ENCODE data around the gene CTSE. TPM values are rescaled to one million over a fixed set of nuclear protein-coding genes. Genes with fewer than 3 reads are reported as not detected.

The CTSE gene
- total RNA-seq, 1 experiment from 2014 or later: not detected

DNA sequence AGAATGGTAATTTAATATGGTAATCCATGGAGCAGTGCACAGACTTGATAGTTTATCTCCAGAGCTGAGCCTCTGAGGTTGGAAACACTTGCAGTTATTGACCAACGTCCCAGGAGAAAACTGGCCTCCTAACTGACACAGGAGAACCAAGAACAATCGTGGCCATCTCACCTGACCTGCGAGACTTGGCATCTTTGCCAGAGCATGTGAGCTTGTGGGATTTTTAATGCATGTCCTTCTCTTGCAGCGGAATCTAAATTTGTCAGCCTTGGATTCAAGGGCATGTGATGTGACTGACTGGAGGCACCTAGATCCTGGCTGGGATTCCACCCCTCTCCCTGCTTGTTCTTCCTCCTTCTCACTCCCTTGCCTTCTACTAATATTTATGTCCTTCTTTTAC, 52.6 kb downstream of the CTSE start:
- DNase-seq (ENCODE audit: low read depth): no peak

DNA sequence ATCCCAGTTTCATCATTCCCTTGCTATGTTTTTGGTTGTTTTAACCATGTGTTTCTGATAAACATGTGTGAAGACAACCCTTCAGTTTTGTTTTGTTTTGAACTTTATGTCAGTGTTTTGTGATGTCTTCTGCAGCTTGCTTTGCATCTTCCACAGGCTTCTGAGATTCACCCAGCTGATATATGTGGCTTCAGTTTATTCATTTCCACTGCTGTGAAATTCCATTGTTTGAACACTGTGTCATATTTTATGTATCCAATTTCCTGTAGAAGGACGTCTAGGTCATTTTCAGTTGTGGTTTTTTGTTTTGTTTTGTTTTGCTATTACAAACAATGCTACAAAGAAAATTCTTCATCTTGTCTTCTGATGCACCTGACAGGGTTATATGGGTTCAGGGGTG, 53.2 kb downstream of the CTSE start:
- no peak for DNase-seq (ENCODE audit: low read depth)

DNA sequence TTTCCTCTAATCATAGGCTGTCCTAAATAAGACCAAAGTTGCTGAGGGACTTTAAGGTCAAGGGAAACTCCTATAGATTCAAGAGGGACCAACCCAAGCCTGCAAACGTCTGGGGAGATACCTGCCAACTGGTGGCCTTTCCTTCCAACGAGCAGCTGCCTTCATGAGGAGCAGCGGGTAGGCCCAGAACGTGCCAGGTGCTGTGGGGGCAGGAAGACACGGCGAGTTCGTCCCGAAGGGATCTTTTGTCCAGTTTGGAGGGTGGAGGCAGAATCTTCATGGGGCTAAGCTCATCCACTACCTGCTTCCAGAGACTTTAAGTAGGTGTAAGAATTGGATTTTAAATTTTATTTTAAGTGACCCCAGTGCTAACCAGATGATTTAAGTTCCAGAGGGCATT, 54.5 kb downstream of the CTSE start:
- no peak for DNase-seq (ENCODE audit: low read depth)

DNA sequence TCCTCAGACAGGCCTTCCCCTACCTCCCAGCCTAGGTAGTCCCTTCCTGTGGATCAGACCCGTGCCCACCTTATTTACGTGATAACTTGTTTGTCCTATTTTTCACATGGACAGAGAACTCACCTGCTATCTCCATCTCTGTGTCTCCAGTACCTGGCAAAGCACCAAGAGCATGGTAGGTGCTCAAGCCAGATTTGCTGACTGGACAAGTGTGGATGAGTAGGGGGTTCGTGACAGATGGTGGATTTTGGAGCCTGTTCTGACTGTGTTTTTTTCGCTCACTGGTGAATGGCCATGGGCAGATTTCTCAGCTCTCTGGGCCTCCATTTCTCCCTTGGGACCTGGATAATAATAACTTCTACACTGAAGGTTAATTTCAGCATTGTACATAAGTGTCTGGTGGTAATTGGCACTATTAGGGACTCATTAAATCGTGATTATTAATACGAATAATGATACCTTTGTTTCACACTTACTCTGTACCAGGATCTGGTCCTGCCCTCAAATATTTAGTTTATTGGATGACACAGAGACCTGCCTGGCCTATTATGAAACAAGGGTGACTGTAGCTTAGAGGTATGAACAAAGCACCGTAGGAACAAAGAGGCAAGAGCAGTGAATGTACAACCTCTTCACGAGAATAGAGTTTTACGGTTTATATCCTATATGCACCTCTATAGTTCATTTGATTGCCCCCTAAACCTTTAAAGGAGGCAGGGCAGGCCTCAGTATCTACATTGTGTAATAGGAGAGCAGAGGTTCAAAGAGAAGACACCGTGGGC, 56.0 kb downstream of the CTSE start:
- DNase-seq (ENCODE audit: low read depth): peak; percentile 66

DNA sequence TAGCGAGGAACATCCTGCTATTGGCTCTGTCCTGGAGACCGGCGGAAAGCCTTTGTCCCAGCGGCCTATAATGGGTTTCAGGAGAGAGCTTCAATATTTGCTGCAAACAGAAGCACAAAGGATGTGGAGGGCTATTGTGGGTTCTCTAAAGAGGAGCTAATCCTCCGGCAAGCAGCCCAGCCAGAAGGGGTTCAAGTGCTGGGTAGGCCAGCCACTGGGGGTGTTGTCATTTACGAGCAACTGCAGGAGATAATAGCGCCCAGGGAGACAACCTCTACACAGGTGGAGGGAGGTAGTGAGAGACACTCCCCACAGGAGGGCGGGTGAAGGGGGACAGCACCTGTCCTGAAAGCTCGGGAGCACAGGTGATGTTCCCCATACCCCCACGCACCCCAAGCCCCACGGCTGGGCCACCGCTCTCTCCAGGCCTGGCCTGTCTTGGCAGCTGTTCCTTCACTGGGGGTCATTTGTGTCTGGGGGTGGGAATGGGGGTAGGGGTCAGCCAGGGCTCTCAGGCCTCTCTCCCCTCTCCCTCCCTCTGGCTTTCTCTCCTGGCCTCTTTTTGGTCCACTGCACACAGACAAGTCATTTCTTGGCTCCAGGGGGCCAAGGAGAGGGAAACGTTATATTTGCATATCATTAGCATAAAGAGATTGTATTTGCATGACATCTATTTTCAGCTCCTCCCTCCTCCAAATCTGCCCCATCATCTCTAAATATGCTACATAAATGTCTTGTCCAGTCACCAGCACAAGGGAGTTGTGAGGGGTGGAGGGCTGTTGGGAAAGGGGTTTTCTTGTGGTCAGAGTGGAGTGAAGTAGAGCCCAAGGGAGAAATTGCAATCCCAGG, 58.4 kb downstream of the CTSE start:
- DNase-seq (ENCODE audit: low read depth): no peak

DNA sequence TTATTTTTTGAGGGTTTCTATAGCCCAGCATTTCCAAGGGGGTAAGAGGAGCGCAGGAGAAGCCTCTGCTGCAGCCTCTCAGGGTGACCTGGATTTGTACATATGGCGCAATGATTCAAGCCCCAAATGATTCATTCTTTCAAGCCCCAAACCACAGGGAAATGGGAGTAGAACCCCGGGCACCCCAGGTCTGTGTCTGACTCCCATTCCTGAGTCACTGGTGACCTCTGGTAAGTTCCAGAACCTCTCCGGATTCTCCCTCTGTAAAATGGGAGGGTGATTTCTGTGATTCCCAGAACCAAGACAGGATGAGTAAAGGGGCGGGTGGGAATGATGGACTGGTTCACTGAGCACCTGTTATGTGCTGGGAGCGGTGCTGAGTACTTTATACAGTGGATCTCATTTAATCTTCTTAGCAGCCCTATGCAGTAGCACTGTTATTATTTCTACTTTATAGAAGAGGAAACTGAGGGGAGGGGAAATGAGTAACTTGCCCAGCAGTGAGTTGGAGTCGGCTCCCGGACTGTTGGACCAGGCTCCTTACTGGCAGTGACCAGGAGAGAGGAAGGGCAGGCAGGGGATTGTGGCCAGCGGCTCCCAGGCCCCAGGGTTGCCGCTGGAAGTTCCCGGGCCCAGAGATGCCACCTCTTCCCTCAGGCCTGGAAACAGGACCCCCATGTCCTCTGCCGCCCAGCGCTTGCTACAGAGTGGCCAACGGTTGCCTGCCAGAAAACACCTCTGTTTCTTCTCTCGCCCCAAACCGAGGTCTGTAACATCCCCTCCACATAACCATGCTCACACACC, 60.1 kb downstream of the CTSE start:
- DNase-seq (ENCODE audit: low read depth): peak; percentile 97

DNA sequence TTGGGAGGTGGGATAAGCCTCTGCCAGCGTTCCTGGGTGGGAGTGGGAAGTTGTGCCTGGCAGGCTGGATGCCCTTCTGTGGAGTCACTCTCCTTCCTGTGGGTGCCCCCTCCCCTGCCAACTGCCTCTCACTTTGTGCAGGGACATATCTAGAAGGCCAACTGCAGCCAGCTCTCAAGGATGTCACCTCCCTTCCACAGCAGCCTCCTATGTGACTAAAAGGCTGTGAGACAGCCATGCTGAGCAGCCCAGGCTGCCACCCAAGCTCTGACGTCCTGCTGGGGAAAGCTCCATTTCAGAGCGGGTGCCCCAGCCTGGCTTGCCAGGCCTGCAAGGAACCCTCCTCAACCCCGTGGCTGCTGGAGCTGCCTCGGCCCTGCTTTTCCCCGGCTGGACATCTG, 60.9 kb downstream of the CTSE start:
- peak; percentile 43 for DNase-seq (ENCODE audit: low read depth)

DNA sequence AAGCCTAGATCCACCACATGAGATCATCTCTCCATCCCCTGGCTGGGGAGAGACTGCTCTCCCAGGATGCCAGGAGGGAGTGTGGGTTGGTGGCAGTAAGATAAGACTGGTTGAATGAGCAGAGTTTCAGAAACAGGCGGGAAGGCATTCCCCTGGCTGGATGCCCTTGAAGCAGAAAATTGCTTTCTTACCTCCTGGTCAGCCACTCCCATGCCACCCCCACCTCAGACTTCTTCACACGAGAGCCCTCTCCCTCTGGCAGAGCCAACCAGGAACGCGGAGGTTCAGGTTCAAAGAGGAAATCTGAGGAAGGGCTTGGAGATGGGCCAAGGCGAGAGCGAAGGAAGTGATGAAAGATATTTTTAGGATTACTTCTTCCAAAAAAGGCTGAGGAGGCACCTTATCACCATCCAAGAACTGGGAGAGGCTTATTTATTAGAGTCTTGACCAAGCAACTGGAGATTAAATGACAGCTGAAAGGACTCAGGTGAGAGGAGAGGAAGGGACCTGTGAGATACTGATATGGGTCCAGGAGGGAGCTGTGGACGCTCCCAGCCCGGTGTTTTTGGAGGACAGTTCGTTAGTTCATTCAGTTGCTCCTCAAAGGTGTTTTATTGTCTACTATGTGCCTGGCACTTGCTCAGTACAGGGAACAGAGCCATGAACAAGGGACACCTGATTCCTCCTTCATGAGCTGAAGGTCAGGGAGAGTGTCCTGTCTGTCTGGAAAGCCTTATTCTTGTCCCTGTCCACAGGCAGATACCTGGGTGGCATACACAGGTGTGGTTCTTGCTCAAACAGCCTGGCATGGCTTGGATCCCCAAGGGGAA, 61.5 kb downstream of the CTSE start:
- peak; percentile 84 for DNase-seq (ENCODE audit: low read depth)

DNA sequence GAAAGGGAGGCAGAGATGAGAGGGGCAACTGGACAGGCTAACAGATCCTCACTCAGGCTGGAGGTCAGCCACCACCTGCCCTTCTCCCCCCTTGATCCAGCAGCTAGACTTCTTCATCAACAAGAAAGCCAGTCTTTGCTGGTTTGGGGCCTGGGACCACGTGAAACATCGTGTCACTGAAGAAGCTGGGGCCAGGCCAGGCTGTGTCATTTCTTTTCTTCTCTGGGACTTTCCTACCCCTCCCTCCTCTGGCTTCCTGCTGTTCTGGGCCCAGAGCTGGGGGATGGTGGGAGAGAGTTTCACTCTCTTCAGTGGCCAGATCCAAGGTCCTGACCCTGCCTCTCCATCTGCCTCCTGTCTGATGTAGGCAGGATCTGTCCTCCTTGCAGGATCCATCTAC, 62.3 kb downstream of the CTSE start:
- peak; percentile 73 for DNase-seq (ENCODE audit: low read depth)

DNA sequence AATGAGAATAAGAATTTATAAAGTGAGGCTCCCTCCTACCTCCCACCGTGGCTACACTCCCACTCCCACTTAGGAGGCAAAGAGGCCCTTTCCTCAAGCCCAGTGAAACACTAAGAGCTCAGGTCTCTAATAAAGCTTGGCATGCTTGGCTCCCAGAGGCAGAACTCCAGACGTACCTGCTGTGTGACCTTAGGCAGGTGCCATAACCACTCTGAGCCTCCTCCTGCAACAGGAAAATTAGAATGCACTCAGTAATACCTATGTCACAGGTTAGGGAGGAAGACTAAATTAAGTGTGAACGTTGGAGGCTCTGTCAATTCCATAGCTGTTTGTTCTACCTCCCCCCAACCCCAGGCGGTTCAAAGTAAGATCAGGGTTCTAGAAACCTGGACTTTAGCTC, 63.9 kb downstream of the CTSE start:
- DNase-seq (ENCODE audit: low read depth): no peak

Other genes starting within 250 kb of the CTSE start
- gene RAB29, start 248.4 kb downstream of the CTSE start, total RNA-seq (2014; rRNA removed; shearing (Covaris generic)): 19.5 and 33.8 TPM in 2 replicates
- 20.0 and 24.4 TPM in 2 replicates for gene SLC41A1, start 210.7 kb downstream of the CTSE start, total RNA-seq (2014; rRNA removed; shearing (Covaris generic))
- not detected in 2 replicates for gene PM20D1, start 173.8 kb downstream of the CTSE start, total RNA-seq (2014; rRNA removed; shearing (Covaris generic))
- 0.07 TPM in 1 of 2 replicates, not detected in the other for gene SLC26A9, start 80.4 kb downstream of the CTSE start, total RNA-seq (2014; rRNA removed; shearing (Covaris generic))
- gene RAB7B, start 20.5 kb downstream of the CTSE start, total RNA-seq (2014; rRNA removed; shearing (Covaris generic)): 0.44 and 0.69 TPM in 2 replicates
- gene RHEX, start 29.3 kb upstream of the CTSE start, total RNA-seq (2014; rRNA removed; shearing (Covaris generic)): not detected in 2 replicates
- gene AVPR1B, start 93.5 kb upstream of the CTSE start, total RNA-seq (2014; rRNA removed; shearing (Covaris generic)): not detected in 2 replicates
- 9.1 and 13.3 TPM in 2 replicates for gene FAM72A, start 178.9 kb upstream of the CTSE start, total RNA-seq (2014; rRNA removed; shearing (Covaris generic))
- 38.8 and 69.6 TPM in 2 replicates for gene SRGAP2, start 179.6 kb upstream of the CTSE start, total RNA-seq (2014; rRNA removed; shearing (Covaris generic))